Myocyte (in vitro differentiated cells): ENCODE results near the gene WDR38. TPM values are rescaled to one million over a fixed set of nuclear protein-coding genes. Genes with fewer than 3 reads are reported as not detected.

Experiments used
- DNase-seq: peaks from one replicate; pipeline ENCODE4 v3.0.0-alpha.2; 2012; ENCODE audit warnings: low read depth
- total RNA-seq: library from RNA; depleted of rRNA; stranded (reverse); fragments of >200 nt; gene quantifications from 2 replicates; pipeline ENCODE4 v1.2.3, GENCODE V29; 2014

The WDR38 gene
- total RNA-seq, 1 donor from 2014 or later = not detected

- DNase-seq = no peak
Observed at GRCh38 chr9:124857533-124858162, 4.4 kb downstream of the WDR38 start.

- DNase-seq = peak; percentile 93
Observed at GRCh38 chr9:124858330-124859046, 5.2 kb downstream of the WDR38 start.

- peak; percentile 39 for DNase-seq
Observed at GRCh38 chr9:124859803-124860581, 6.7 kb downstream of the WDR38 start.

GRCh38 chr9:124860582-124861341, 7.5 kb downstream of the WDR38 start:
- peak; percentile 71 for DNase-seq

GRCh38 chr9:124861342-124862229, 8.3 kb downstream of the WDR38 start, which contains the start of the genes ARPC5L and RPL35:
Gene ARPC5L, plus strand, starts transcription at chr9:124862130. Its CDS starts 7,161 bp downstream, at chr9:124869291.
Gene RPL35, minus strand, starts transcription at chr9:124861957. Its CDS starts 45 bp downstream, at chr9:124861912.
- peak; percentile 93 for DNase-seq

- DNase-seq = peak; percentile 56
Observed at GRCh38 chr9:124863371-124863871, 10.2 kb downstream of the WDR38 start.

GRCh38 chr9:124868511-124869465, 15.5 kb downstream of the WDR38 start:
- DNase-seq = peak; percentile 89

GRCh38 chr9:124869466-124869985, 16.3 kb downstream of the WDR38 start:
- no peak for DNase-seq

- DNase-seq = no peak
Observed at GRCh38 chr9:124869986-124870560, 16.8 kb downstream of the WDR38 start.

GRCh38 chr9:124870723-124871122, 17.5 kb downstream of the WDR38 start:
- no peak for DNase-seq

- no peak for DNase-seq
Observed at GRCh38 chr9:124871156-124871561, 17.9 kb downstream of the WDR38 start.

- no peak for DNase-seq
Observed at GRCh38 chr9:124873664-124874063, 20.4 kb downstream of the WDR38 start.

GRCh38 chr9:124875501-124875900, 22.2 kb downstream of the WDR38 start:
- no peak for DNase-seq

GRCh38 chr9:124877021-124877782, 23.9 kb downstream of the WDR38 start:
- DNase-seq = no peak

GRCh38 chr9:124878021-124878420, 24.8 kb downstream of the WDR38 start:
- no peak for DNase-seq

GRCh38 chr9:124878518-124878917, 25.3 kb downstream of the WDR38 start:
- DNase-seq = no peak

GRCh38 chr9:124879226-124879625, 26.0 kb downstream of the WDR38 start:
- DNase-seq = no peak
